Fibroblast of gingiva (primary cell): ENCODE data around the gene NLGN1.
"Not testable (repeated sequence)": the region's sequence is repeated elsewhere in the genome, so short reads cannot be mapped to it uniquely, and the experiment has no call there.

Experiments used
- DNase-seq: peaks from one replicate; pipeline ENCODE4 v3.0.0-alpha.2; 2011; ENCODE audit warnings: low read depth

The NLGN1 gene

DNA sequence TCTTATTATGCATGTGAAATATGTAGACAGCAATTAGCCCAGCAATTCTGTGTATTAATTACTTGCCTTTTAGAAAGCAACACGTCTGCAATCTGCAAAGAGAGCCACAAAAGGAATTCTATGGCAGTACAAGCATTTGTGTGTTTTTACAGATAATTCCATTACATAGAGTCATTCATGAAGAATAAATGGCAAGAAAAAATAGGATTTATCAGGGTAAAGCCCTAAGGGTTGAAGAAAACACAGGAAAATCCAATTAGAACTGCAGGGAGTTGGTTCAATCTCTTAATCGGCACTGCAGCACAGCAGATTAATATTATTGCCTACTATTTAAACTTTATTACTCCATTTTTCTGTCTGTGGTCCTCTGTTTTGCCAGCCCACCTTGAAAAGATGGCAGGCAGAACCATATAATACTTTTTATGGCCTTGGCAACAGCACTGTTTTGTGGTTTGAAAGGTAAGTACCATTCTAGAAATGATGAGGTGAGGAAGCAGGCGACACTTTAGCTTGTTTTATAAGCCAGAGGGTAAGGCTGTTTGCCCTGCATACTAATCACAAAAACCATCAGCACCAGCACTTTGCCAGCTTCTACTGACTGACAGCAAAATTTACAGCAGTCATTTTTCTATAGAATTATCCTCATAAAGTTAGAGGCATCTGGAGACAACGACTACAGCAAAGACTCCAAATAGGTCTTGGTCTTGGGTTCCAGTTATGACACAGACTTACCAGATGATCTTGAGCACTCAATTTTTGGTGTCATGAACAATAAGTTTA is 823.4 kb downstream of the NLGN1 start:
- DNase-seq, result no peak

DNA sequence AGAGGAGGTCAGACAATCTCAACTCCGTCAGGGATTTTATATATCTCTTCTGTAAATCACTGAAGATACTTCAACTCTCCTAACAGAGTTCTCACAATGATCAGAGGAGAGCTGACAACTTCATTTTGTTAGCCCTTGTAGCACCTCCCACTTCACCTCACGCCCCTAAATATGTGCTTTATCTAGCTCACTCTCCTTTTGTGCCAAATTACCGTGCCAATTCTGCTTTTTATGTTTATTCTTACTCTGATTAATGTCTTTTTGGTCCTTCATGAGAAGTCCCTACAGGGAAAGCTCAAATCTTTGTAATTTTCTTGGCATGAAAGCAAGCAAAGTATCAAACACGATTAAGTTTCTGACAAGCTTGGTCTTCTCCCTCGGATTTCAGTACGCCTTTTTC is 825.5 kb downstream of the NLGN1 start:
- DNase-seq, result no peak

DNA sequence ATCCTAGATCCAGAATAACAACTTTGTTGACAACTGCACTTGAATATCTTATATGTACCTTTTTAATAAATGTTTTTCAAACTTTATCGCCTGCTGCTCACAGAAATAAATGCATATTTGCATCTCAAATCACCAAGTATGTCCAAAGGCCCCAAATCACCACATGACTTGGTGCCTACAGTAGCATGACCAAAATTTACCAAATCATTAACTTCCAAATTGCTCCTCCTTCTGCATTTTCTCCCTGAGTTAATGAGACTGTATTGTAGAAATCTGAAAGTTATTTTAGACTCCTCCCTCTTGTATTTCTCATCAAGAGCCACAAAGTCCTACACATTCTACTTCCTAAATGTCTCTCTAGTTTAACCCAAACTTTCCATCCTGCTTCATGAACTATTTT is 826.1 kb downstream of the NLGN1 start:
- DNase-seq, result no peak

DNA sequence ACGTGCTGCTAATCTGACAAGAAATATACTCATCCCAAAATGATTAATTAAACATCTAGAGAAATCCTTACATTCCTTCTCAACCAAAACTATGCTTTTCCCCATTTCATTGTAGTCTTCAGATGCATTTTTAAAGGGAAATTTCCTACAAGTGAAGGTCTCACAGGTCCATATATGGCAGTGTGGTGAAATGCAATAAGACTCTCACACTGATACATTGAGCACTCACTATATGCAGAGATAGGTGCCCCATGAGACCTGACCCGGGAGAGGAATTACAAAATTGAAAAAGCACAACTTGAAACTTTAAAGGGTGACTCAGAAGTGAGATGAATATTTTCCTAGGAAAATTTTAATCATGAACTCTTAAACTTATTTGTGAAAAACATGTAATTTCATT is 832.4 kb downstream of the NLGN1 start:
- DNase-seq, result peak; percentile 18

DNA sequence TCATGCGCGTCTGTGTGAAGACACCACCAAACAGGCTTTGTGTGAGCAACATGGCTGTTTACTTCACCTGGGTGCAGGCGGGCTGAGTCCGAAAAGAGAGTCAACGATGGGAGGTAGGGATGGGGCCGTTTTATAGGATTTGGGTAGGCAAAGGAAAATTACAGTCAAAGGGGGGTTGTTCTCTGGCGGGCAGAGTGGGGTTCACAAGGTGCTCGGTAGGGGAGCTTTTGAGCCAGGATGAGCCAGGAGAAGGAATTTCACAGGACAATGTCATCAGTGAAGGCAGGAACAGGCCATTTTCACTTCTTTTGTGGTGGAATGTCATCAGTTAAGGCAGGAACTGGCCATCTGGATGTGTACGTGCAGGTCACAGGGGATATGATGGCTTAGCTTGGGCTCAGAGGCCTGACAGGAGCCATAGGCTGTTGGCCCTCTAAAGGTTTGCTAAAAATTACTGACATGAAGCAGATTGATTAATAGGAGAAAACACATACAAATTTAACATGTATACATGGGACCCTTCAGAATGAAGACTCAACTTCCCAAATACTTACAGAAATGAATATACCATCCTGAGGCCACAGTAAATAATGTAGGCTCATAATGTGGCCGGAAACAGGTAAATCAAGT is 834.6 kb downstream of the NLGN1 start:
- not testable (repeated sequence) for DNase-seq

DNA sequence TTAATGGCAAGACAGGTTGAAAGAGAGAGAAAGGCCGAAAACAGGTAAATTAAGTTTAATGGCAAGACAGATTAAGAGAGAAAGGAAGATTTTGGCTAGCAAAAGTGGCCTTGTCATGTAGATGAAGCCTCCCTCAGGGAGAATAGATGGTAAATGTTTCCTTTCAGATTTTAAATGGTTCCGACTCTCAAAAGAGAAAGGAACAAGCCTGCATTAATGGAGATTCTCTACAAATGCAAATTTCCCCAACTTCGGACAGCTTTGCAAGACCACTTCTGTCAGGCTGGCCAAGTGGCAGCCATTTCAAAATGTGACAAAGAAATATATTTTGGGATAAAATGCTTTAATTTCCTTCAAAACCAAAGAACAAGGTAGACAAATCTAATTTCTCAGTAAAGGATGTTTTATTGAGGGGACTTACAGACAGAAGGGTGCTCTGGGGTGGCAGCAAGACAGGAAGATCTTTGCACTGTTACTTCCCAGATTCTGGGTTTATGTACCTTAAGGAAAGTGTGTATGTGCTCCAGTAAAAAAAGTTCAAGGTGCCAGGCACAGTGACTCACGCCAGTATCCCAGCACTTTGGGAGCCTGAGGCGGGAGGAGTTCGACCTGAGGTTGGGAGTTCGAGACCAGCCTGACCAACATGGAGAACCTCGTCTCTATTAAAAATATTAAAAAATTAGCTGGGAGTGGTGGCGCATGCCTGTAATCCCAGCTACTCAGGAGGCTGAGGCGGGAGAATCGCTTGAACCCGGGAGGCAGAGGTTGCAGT is 835.3 kb downstream of the NLGN1 start:
- DNase-seq, result no peak

DNA sequence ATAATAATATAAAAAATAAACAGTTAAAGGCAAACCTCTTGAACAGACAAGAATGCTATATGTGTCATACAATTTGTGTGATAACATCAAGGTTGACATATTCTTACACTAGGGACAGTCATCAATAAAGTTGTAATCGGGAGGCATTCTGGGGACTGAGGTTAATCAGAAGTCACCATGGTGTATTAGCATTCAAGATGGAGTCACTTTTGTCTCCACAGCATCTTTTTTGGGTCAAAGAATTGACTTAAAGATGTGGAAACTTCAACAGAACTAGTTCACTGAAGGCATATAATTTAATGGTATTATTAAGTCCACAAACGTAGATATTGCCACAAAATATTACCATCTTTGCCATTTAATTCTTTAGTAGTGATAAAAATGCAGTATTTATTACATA is 836.0 kb downstream of the NLGN1 start:
- DNase-seq, result no peak

DNA sequence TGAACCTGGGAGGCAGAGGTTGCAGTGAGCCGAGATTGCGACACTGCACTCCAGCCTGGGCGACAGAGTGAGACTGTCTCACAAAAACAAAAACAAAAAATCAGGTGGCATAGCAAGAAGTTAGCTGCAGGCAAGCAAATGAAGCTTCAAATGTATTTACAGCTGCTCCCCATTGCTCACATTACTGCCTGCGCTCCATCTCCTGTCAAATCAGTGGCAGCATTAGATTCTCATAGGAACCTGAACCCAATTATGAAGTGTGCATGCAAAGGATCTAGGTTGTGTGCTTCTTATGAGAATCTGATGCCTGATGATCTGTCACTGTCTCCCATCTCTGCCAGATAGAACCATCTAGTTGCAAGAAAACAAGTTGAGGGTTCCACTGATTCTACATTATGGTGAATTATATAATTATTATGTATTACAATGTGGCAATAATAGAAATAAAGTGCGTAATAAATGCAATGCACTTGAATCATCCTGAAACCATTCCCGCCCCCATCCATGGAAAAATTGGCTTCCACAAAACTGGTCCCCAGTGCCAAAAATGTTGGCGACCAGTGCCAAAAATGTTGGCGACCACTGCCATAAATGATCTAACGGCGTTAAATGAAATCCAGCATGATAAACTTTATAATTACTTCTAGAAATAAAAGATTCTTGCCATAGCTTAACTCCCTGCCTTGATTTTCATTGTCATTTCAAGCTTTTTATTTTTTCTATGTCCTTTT is 844.9 kb downstream of the NLGN1 start:
- peak; percentile 5 for DNase-seq

DNA sequence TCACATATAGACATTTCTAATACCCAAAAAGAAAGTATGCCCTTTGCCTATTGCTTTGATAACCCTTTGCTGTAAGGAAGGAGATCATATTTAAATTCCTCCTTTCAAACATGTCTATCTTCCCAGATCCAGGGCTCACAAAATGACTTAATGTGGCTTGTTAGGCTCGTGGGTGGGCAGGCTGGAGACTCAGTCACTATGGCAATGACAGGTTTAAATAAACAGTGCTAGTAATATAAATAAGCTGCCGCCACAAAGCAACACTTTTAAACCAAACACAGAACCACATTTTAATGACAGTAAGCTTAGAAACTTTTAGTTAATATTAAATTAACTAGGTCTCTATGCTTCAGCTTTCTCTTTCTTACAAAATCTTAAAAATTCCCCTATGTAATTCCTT is 845.6 kb downstream of the NLGN1 start:
- peak; percentile 16 for DNase-seq

DNA sequence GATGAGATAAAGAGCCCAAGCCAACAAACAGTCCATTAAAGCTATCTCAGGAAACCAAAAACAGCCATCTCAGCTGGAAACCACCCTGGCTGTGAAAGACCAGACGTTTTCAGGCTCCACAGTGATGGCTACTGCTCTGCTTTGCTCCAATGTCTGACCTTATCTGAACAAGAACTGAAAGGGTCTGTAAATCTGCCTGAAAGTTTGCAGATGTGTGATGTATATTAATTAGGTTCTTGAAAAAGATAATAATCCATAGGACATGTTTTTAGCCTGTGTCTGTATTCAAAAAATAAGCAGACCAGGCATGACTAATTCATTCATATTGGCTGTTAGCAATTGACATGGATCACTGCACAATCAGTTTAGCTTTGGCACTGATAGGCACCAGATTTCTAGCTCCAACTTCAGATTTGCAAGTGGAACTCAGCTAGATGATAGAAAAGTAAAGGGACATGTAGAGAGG is 850.2 kb downstream of the NLGN1 start:
- no peak for DNase-seq

DNA sequence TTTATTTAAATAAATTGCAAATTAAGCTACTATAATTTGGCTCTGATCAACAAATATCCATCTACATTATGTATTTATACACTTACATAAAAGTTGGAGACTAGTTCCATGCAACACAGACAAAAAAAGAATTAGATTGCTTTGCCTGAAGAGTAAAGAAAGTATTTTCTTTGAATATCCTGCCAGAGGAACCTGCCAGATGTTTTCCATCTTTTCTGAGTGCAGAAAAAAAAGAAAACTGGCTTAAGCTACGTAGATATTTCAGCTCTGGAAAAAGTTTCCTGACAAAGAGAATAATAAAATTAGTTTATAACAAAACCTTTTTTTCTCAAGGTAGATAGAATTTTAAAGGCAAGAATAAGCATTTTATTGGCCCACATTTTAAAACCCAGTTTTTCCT is 854.1 kb downstream of the NLGN1 start:
- no peak for DNase-seq

DNA sequence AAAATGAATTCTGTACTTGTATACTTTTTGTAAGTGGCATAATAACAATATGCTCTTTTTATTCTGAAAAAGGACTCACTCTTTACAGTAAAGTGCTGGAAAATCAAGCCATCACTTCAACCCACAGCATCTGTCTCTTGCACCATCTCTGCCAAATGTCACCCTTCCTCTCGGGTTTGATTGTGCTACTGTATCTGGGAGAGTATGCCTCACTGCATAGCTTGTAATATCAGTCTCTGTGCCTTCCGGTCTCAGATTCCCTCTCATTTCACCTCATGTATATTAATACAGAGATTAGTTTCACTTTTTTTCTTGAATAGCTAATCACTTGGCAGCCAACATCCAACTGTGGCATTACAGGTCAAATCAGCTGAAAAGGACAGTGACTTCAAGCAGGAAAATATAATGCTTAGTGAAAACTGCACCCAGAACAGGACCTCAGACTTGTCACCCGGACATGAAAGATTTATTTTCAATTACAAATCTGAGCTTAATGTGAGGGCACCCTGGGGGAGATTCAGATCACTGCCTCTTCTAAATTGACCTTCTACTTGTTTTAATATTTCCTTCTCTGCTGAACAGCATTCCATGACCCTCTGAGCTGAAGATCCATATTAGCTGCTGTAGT is 855.8 kb downstream of the NLGN1 start:
- DNase-seq, result no peak

DNA sequence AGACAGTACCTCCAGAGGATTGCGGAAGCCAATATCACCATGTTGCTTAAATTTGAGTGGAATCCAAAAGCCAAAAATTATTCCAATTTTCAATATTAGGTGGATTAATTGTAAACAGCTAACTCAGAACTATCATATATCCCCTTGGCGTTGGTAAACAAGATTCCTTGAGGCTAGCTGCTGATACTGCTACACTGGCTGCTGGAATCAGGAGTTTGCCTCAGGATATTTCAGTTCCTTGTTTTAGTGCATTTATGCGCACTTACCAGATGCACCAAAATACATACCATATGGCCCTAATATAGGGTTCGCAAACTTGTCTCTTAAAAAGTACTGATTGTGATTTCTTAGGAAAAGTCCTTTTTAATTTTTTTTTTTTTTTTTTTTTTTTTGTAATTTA is 856.4 kb downstream of the NLGN1 start:
- no peak for DNase-seq

DNA sequence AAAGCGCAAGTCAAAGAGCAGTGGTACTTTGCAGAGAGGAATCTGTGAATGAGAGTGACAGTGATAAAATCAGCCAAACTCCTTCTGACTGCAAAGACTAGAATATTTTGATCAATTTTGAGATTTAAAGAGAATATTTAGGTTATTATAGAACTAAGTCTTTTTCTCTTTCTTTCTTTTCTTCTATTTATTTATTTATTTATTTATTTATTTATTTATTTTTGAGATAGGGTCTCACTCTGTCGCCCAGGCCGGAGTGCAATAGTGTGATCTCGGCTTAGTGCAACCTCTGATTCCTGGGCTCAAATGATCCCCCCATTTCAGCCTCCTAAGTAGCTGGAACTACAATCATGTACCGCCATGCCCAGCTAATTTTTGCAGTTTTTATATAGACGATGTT is 857.9 kb downstream of the NLGN1 start:
- no peak for DNase-seq

DNA sequence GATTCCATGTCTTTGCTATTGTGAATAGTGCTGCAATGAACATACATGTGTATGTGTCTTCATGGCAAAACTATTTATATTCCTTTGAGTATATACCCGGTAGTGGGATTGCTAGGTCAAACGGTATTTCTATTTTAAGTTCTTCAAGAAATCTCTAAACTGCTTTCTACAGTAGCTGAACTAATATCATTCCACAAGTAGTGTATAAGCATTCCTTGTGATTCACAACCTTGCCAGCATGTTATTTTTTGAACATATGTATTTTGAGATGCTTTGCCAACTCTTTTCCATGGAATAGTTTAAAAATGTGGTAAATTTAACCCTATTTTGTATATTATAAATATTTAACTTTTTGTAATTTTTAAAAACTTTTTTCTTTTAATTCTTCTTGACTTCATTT is 868.9 kb downstream of the NLGN1 start:
- DNase-seq, result no peak

DNA sequence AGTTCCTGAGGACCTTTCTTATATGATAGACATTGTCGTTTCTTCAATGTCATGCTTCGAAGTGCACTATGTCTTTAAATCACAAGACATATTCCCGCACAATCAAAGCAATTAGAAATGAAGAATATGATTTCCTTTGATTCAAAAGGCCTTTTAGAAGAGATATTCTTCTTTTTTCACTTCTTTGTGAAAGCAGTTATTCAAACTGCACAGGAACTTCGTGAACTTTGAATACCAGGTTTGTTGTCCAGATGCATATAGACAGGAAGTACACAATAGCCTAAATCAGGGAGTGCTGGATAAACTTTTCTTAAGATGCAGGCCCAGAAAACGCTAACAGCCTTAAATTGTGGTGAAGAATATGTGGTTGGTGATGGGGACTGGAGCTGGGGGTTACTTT is 870.5 kb downstream of the NLGN1 start:
- DNase-seq, result no peak

DNA sequence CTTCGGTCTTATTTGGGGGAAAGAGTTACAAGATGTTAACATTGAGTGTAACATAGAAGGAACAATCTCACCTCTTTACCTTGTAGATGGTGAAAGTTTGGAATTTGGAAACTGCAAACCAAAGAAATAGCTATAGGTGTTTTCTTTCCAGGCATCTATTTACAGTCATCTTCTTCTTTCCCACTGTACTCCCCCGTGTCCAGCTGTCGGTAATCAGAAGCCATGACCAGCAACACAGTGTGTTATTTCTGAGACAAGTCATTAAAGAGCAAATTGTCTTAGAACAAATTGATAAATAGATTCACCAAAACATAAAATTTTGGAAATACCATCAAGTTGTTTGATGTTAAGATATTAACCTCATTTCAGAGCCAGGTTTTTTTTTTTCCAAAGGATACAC is 871.0 kb downstream of the NLGN1 start:
- no peak for DNase-seq

DNA sequence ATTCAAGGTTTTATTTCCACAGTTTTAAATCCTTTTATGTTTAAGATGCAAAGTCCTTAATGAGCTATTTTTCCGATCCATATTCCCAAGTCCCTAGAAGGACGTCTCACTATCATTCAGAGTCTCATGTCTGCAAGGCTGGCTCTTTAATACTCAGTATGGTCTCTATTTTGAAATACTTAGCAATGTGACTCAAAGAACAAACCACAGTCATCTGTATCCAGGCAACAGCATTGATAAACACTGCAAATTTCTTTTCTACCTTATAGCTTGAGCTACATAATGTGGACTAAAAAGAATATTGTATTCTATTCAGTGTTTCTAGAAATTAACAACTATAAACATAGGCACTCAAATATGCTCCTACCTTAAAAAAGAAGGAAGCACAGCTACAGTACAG is 873.3 kb downstream of the NLGN1 start:
- peak; percentile 76 for DNase-seq

DNA sequence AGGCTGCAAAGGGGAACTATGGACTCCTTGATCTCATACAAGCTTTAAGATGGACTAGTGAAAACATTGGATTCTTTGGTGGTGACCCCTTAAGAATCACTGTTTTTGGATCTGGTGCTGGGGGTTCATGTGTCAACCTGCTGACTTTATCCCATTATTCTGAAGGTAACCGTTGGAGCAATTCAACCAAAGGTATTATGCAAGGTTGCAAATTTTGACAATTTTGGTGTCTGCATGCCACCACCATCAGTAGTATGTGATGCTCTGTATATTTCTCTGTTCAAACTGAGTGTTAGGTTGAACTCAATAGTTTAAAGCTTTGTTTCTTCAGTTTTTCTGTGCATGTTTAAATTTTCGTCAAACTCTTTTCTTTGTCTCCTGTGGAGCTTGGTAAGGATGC is 877.8 kb downstream of the NLGN1 start:
- DNase-seq, result no peak

DNA sequence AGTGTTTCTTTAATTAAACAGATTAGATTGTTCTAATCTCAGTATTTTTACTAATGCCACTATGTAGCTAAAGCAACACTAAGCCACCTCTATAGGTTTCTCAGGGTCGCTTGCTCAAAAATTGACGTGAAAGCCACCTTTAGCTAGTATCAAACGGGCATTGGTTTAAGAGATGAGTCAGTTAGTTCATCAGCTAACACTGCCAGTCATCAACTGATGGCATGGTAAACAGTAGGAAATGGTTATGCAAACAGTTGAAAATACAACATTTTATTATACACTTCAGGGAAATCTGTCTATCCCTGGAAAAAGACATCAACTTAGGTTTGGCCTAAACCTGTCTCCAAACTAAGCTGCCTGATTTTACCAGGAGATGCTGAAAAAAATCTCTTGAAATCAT is 879.3 kb downstream of the NLGN1 start:
- no peak for DNase-seq

DNA sequence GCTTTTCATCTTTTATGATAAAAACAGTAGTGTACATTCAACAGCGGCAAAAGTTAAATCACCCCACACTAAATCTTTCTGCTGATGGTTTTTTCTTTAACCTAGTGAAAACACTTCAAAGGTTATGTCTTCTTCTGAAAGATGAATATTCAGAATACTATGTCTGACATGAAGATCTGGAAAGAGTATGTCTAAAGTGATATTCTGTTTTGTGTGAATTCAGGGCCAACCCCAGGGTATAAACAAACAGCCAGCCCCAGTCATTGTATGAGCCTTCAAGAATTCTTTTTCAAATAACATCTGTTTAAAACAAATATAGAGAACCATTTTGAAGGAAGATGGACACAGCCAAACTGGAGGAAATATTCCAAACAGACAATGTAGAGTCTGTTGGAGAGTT is 880.5 kb downstream of the NLGN1 start:
- no peak for DNase-seq

DNA sequence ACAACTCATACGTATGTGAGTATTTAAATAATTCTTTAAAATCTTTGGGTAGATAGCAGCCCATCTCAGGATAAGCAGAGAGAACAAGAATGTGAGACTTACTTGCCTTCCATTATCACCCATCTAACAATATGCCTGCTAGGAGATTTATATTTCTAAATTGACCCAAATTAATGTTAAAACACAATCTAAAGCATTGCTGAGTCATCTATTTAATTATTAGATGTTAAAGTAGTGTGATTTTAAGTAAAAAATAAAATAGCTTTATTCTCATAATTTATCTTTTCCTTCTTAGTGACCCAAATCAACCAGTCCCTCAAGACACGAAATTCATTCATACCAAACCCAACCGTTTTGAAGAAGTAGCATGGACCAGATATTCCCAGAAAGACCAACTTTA is 882.6 kb downstream of the NLGN1 start:
- DNase-seq, result no peak
